DND-41 (cell line): Measurements from ENCODE around the gene TOLLIP.

Experiments
- ATAC-seq: fragments of 200-7000 bp; cut with Tn5 transposase; 3 replicates; pipeline ENCODE4 v1.9.1; 2021; ENCODE audit warnings: low read depth; ENCODE audit not compliant: insufficient read depth
- DNase-seq: peaks from one replicate; pipeline ENCODE4 v3.0.0-alpha.2; 2020
- H2AFZ ChIP-seq: 2 replicates; pipeline ENCODE4 v1.6.0; 2012; ENCODE audit warnings: low read depth, low read length
- H3K27ac ChIP-seq: 2 replicates; pipeline ENCODE4 v1.5.1; 2012; ENCODE audit warnings: low read length, inconsistent platforms
- H3K27me3 ChIP-seq: fragments of 200-600 bp; sonication (generic); 2 replicates; pipeline ENCODE4 v1.6.0; 2012; ENCODE audit warnings: low read length, mild to moderate bottlenecking, inconsistent platforms; ENCODE audit not compliant: insufficient read depth, poor library complexity
- H3K36me3 ChIP-seq: 2 replicates; pipeline ENCODE4 v1.5.1; 2012; ENCODE audit warnings: low read length, inconsistent platforms; ENCODE audit not compliant: insufficient read depth
- H3K4me1 ChIP-seq: 2 replicates; pipeline ENCODE4 v1.5.1; 2012; ENCODE audit warnings: mild to moderate bottlenecking, low read length; ENCODE audit not compliant: insufficient read depth
- H3K4me2 ChIP-seq: 2 replicates; pipeline ENCODE4 v1.6.0; 2012; ENCODE audit warnings: mild to moderate bottlenecking, moderate library complexity, low read length, inconsistent platforms; ENCODE audit not compliant: insufficient read depth
- H3K4me3 ChIP-seq, 2 experiments: fragments of 200-600 bp in 1 of 2; shearing (Covaris generic) in 1 of 2; 2 replicates each; pipeline ENCODE4 v1.5.1; 2012 to 2016; ENCODE audit warnings: inconsistent platforms in 2 of 2, low read length in 2 of 2, mild to moderate bottlenecking in 2 of 2, low read depth in 1 of 2, moderate library complexity in 1 of 2
- H3K79me2 ChIP-seq: 2 replicates; pipeline ENCODE4 v1.6.0; 2012; ENCODE audit warnings: low read length, inconsistent platforms; ENCODE audit not compliant: insufficient read depth
- H3K9ac ChIP-seq: 2 replicates; pipeline ENCODE4 v1.6.0; 2012; ENCODE audit warnings: low read depth, mild to moderate bottlenecking, inconsistent platforms, low read length, moderate library complexity
- H3K9me3 ChIP-seq: 2 replicates; pipeline ENCODE4 v1.5.1; 2012; ENCODE audit warnings: low read length, moderate library complexity, mild to moderate bottlenecking, inconsistent platforms; ENCODE audit not compliant: insufficient read depth, severe bottlenecking
- H4K20me1 ChIP-seq: 2 replicates; pipeline ENCODE4 v1.6.0; 2012; ENCODE audit warnings: low read length; ENCODE audit not compliant: insufficient read depth
- CTCF ChIP-seq: IDR thresholded peaks from 2 replicates; pipeline ENCODE4 v1.5.1; 2012; ENCODE audit warnings: borderline replicate concordance, low read length, moderate library complexity, mild to moderate bottlenecking; ENCODE audit not compliant: poor library complexity, severe bottlenecking; ENCODE audit errors: extremely low read depth
- EZH2 ChIP-seq: IDR thresholded peaks from 3 replicates; pipeline ENCODE4 v1.6.1; 2012; ENCODE audit warnings: borderline replicate concordance, low read depth, mild to moderate bottlenecking, moderate library complexity, low read length, inconsistent platforms; ENCODE audit not compliant: severe bottlenecking

TOLLIP gene

GRCh38 chr11:1258401-1259075 lies 50.9 kb downstream of the TOLLIP start:
- H4K20me1 ChIP-seq: no peaks in the 10 kb centered on the region
- no peaks in the 10 kb centered on the region for H3K79me2 ChIP-seq
- no peak overlapping the region for H3K27ac ChIP-seq
- TF ChIP-seq CTCF (no peak), EZH2 (no peak)
- ATAC-seq (no peak), DNase-seq (no peak)
- H3K4me2 ChIP-seq: no peak overlapping the region
- no peak overlapping the region for H3K9ac ChIP-seq
- H2AFZ ChIP-seq: no peak overlapping the region
- H3K4me1 ChIP-seq: peaks cover 18% of the 10 kb centered on the region
- H3K9me3 ChIP-seq: no peaks in the 10 kb centered on the region
- no peaks in the 10 kb centered on the region for H3K27me3 ChIP-seq
- H3K4me3 ChIP-seq: no peak overlapping the region
- H3K36me3 ChIP-seq: no peaks in the 10 kb centered on the region

- H3K9ac ChIP-seq: no peak overlapping the region
- TF ChIP-seq EZH2 (no peak), CTCF (no peak)
- no peaks in the 10 kb centered on the region for H3K79me2 ChIP-seq
- no peaks in the 10 kb centered on the region for H3K36me3 ChIP-seq
- peaks cover 15% of the 10 kb centered on the region for H3K4me1 ChIP-seq
- no peaks in the 10 kb centered on the region for H3K27me3 ChIP-seq
- no peak overlapping the region for H3K4me2 ChIP-seq
- no peak overlapping the region for H2AFZ ChIP-seq
- no peaks in the 10 kb centered on the region for H3K9me3 ChIP-seq
- no peaks in the 10 kb centered on the region for H4K20me1 ChIP-seq
- ATAC-seq (no peak), DNase-seq (no peak)
- no peak overlapping the region for H3K27ac ChIP-seq
- no peak overlapping the region for H3K4me3 ChIP-seq
These were observed 51.5 kb downstream of the TOLLIP start for GRCh38 chr11:1257916-1258315.

GRCh38 chr11:1257366-1257765 lies 52.1 kb downstream of the TOLLIP start:
- Histone ChIP-seq H3K79me2 (no peaks in the 10 kb centered on the region), H3K9me3 (no peaks in the 10 kb centered on the region), H2AFZ (no peak overlapping the region), H3K27ac (no peak overlapping the region), H3K9ac (no peak overlapping the region), H4K20me1 (no peaks in the 10 kb centered on the region), H3K4me1 (peaks cover 12% of the 10 kb centered on the region), H3K27me3 (no peaks in the 10 kb centered on the region), H3K4me3 (no peak overlapping the region), H3K4me2 (no peak overlapping the region), H3K36me3 (no peaks in the 10 kb centered on the region)
- DNase-seq: no peak
- ATAC-seq: no peak
- TF ChIP-seq EZH2 (no peak), CTCF (no peak)
